ENCODE data around the gene PCSK2.
"Not testable (repeated sequence)": the region's sequence is repeated elsewhere in the genome, so short reads cannot be mapped to it uniquely, and the experiment has no call there.

PCSK2 gene, protein sequence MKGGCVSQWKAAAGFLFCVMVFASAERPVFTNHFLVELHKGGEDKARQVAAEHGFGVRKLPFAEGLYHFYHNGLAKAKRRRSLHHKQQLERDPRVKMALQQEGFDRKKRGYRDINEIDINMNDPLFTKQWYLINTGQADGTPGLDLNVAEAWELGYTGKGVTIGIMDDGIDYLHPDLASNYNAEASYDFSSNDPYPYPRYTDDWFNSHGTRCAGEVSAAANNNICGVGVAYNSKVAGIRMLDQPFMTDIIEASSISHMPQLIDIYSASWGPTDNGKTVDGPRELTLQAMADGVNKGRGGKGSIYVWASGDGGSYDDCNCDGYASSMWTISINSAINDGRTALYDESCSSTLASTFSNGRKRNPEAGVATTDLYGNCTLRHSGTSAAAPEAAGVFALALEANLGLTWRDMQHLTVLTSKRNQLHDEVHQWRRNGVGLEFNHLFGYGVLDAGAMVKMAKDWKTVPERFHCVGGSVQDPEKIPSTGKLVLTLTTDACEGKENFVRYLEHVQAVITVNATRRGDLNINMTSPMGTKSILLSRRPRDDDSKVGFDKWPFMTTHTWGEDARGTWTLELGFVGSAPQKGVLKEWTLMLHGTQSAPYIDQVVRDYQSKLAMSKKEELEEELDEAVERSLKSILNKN

GRCh38 chr20:17226410-17227218 lies at the start of gene PCSK2:
PCSK2 (plus strand) TSS chr20:17227040; CDS start chr20:17227306, 266 bp downstream.
- no peak for DNase-seq (ENCODE audit: low read depth)

DNA sequence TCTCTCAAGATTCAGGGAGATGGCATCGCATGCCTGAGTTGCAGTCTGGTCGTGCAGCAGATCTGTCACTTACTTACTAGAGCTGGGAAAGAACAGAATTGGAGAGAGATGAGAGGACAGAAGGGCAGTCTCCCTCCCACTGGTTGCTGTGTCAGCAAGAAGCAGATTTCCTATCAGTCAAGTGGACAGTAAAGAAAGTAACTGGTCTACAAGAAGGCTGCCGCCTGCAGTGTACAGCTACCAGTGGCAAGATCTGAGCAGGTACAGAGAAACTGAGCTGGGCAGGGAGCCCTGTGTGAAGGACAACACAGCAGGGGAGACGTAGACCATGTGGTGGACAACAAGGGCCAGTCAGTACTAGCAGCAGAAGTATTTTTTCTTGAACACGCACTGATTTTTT lies 49.5 kb upstream of the PCSK2 start:
- no peak for DNase-seq (ENCODE audit: low read depth)

DNA sequence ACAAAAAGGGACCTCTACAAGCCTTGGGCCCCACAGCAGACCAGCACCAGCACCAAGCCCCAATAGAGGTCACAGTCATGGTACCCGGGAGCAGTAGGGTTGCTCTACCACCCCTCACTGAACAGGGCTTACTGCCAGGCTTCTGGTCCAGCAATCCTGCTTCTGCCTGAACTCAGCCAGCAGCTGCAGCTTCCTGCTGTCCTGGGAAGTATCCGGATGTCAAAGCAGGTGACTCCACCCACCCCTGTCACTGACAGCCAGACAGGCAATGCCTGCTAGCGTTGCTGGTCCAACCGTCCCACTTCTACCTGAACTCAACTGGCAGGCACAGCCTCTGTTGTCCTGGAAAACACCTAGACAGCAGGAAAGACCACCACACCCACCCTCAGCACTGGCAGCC lies 47.0 kb upstream of the PCSK2 start:
- DNase-seq (ENCODE audit: low read depth), result no peak

DNA sequence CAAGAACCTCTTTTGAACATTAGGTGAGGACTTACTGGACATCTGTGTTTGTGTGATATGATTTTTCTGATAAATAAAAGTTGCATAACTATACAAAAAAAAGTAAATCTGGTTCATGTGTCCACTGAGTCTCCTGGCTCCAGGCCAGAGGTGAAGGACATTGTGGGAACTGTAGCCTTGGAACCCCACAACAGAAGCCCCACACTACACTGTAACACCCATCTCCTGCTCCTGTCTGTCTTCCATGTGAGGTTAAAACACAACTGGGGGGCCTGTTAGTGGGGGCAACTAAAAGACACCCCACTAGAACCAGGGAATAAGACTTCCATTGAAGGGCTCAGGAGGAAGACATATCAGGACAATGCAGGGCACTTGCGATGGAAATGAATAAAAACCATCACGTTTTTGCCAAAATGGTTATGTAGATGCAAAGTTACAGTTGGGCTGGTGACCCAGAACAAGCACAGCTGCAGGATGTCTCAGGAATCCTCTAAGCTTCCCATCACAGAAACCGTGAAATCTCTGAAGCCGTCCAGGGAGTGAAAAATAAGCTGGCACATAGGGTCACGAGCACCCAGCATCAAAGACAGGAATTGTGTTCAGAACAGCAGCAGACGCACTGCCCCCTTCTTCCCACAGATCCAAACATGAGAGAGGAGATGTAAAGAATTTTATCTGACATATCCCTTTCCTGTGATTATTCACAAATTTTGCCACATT lies 36.7 kb upstream of the PCSK2 start:
- no peak for DNase-seq (ENCODE audit: low read depth)

GRCh38 chr20:17197041-17197440 lies 29.8 kb upstream of the PCSK2 start:
- no peak for DNase-seq (ENCODE audit: low read depth)

DNA sequence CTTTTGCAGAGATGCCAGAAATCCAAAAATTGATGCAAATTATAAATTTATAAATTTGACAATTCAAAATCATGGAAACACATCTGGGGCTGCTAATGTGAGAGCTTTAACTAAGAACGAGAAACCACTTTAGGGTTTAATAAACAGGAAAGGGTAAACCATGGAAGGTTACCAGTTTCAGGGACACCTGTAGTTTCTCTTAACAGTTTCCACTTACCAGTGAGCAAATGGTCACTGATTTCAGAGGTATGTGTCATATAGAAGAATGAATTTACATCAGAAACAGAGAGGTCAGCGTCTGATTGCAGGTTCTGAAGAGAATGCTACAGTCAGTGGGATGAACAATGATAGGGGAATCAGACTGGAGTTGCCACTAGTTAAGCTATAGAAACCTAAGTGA lies 24.8 kb upstream of the PCSK2 start:
- DNase-seq (ENCODE audit: low read depth), result no peak

DNA sequence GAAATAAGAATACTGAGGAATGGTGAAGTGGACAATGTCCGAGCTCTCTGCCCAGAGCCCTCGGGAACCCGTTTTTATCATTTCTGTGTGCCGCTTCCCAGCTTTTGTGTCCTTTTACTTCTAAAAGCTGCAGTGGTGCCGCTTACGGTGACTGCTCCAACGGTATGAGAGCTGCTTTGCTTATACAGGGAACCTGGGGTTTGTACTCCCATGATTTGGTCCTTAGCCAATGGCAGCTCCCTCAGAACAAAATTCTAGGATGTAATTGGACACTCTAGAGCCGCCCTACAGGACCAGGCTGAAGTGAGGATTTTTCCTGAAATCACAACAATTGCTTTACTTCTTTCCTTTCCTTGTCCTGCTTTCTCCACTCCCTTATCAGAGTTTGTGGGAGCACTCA lies 24.2 kb upstream of the PCSK2 start:
- no peak for DNase-seq (ENCODE audit: low read depth)

GRCh38 chr20:17205084-17205813 lies 21.6 kb upstream of the PCSK2 start:
- no peak for DNase-seq (ENCODE audit: low read depth)

DNA sequence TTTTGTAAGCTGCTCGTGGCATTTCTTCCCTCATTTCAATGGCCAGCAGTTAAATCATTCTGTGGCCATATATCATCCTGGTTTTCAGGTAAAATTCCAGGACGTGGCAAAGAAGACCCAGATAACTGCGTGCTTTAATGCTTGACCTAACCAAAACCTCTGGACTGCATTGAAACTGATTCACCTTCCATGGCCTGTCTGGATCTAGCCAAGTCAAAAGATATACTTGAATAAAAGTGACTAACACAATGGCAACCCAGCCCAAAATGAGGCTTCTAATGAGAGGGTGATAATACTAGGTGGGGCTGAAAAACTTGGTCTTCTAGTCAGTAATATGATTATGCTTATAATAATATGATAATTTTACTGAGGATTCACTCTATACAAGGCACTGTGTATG lies 16.5 kb upstream of the PCSK2 start:
- DNase-seq (ENCODE audit: low read depth), result no peak

GRCh38 chr20:17210983-17211382 lies 15.9 kb upstream of the PCSK2 start:
- no peak for DNase-seq (ENCODE audit: low read depth)

GRCh38 chr20:17215167-17215566 lies 11.7 kb upstream of the PCSK2 start:
- no peak for DNase-seq (ENCODE audit: low read depth)

- not testable (repeated sequence) for DNase-seq (ENCODE audit: low read depth)
Measured at GRCh38 chr20:17219856-17220255, 7.0 kb upstream of the PCSK2 start.

GRCh38 chr20:17223553-17223952 lies 3.3 kb upstream of the PCSK2 start:
- no peak for DNase-seq (ENCODE audit: low read depth)

- DNase-seq (ENCODE audit: low read depth), result no peak
Measured at GRCh38 chr20:17225851-17226409, 910 bp upstream of the PCSK2 start.

- DNase-seq (ENCODE audit: low read depth), result no peak
Measured at GRCh38 chr20:17227219-17227575, 357 bp downstream of the PCSK2 start.

DNA sequence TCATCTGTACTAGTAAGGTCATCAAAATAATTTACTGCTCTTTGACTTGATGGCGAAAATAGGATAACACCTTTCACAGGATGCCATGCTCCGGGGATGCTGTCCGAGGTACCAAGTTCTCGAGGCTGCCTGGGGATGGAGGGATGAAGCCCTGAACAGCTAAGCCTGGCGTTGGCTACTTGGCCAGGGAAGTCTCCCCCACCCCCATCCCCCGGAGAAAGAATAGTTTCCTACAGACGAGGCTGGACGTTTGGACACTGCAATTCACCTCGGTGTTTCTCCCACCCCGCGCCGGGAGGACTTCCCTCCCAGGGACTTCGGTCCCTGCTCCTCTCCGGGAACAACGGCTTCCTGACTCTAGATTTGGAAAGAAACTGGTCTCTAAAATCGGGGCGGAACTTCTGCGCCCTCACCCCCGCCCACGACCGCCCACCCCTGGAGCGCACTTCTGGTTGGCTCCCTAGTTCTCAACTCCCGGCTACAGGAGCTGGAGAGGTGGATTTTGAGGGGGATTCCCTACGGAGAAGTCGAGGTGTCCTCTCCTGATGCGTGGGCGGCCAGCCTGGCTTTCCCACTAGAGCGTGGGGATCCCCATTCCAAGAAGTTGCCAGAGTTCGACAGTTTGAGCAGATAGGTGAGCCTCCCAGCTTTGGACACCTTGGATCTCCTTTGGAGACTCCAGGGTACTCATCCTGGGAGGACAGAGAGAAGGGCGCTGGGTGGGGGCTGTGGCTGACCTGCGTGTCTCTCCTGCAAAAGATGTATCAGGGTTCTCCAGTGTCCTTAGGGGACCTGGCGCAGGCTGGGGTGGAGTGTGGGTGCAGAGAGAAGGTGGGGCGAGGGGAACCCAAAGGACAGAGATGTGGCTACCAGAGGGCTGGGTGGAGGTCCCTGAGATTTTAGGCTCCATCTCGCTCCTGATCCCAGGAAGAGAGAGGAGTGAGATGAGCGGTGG lies 1.1 kb downstream of the PCSK2 start:
- no peak for DNase-seq (ENCODE audit: low read depth)

DNA sequence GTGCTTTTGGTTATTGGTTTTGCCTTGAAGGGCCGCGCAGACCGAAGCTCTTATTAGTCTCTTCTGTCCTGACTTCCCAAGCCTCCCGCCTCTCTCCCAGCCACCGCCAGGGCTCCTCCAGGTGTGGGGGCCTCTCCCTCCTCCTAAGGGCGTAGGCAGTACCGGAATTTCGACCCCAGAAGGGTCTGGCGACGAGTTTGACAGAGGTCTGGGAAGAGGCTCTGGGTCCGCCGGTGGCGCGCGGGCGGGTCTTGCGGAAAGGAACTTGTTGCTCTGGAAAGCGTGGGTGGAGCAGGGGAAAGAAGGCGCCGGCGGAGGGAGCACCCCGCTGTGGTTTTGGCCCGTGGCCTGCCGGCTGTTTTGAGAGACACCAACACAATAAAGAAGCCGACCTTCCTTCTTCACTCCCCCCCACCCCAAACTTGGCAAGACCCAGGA lies 1.8 kb downstream of the PCSK2 start:
- no peak for DNase-seq (ENCODE audit: low read depth)

GRCh38 chr20:17229256-17229655 lies 2.4 kb downstream of the PCSK2 start:
- no peak for DNase-seq (ENCODE audit: low read depth)

DNA sequence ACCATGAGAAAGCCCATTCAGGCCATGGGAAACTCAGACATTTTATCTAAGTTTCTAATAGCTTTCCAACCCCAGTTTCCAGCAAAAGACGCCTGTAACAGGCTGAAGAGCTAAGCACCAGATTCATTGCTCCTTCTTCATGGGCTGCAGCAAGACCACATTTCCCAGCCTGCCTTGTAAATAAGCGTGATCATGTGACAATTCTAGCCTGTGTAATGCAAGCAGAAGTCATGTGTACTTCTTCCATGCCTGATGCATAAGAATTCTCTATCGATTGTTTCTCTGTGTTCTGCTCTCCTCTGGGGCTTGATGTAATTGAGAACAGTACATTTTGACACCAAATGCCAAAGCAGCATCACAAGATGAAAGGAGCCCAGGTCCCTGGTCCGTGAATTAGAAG lies 6.8 kb downstream of the PCSK2 start:
- no peak for DNase-seq (ENCODE audit: low read depth)

- DNase-seq (ENCODE audit: low read depth), result no peak
Measured at GRCh38 chr20:17236766-17237165, 9.9 kb downstream of the PCSK2 start.

Measured in T-helper 22 cell (primary cell).